Testis (tissue), 3 donors: ENCODE data around the gene NELL1. TPM values are rescaled to one million over a fixed set of nuclear protein-coding genes. Genes with fewer than 3 reads are reported as not detected.

Experiments
- DNase-seq: peaks from one replicate; pipeline ENCODE4 v3.0.0-alpha.2; 2019
- H3K27ac ChIP-seq, 2 donors: fragments of 200-600 bp; sonication (generic); one replicate each; pipeline ENCODE4 v1.5.1; 2019
- H3K27me3 ChIP-seq: fragments of 200-600 bp; sonication (generic); one replicate; pipeline ENCODE4 v1.5.1; 2019
- H3K36me3 ChIP-seq: fragments of 200-600 bp; sonication (generic); one replicate; pipeline ENCODE4 v1.5.1; 2017; ENCODE audit warnings: low read depth; ENCODE audit errors: missing control alignments
- H3K4me1 ChIP-seq: fragments of 200-600 bp; sonication (generic); one replicate; pipeline ENCODE4 v1.5.1; 2019
- H3K4me3 ChIP-seq, 2 donors: fragments of 200-600 bp; sonication (generic); one replicate each; pipeline ENCODE4 v1.5.1; 2017 to 2019
- H3K9me3 ChIP-seq: fragments of 200-600 bp; sonication (generic); one replicate; pipeline ENCODE4 v1.5.1; 2017
- POLR2A ChIP-seq: fragments of 450-650 bp; IDR thresholded peaks from one replicate; pipeline ENCODE4 v1.6.1; 2017; ENCODE audit warnings: antibody characterized with exemption, mild to moderate bottlenecking, moderate library complexity
- WGBS, 2 donors: methylation state at CpG; one replicate each; pipeline ENCODE4 v1.1.5; 2018; 5-methylcytosine and 5-hydroxymethylcytosine counted together
- intact Hi-C: fragments of 100-400 bp; cut with DNase I; formaldehyde crosslinking; loops from one replicate; pipeline ENCODE4 v1.15.1; 2023; ENCODE audit warnings: low total_unique reads
- polyA plus RNA-seq: library from polyadenylated mRNA; stranded (reverse); fragments of 350-450 nt; fragmentation: Illumina TruSeq; extraction: RNeasy Lipid Tissue Mini Kit (QIAGEN cat#74804); gene quantifications from one replicate; pipeline ENCODE4 v1.2.3, GENCODE V29; 2014; ENCODE audit warnings: low read depth, low replicate concordance; ENCODE audit not compliant: insufficient read depth
- total RNA-seq, 2 donors: library from RNA; depleted of rRNA; stranded (reverse); fragments of >200 nt; gene quantifications; one replicate each; pipeline ENCODE4 v1.2.3, GENCODE V29; 2016
- TF ChIP-seq, protein P1 (sequence below), 3 experiments: fragments of 450-650 bp in 2 of 3; fragments of 200-600 bp in 1 of 3; sonication (generic) in 1 of 3; IDR thresholded peaks; one replicate each; pipeline ENCODE4 v1.5.1; 2016 to 2019; ENCODE audit warnings: antibody characterized with exemption in 3 of 3, mild to moderate bottlenecking in 2 of 3, moderate library complexity in 1 of 3

NELL1 gene
- total and polyA plus RNA-seq, 3 donors from 2014 or later = 4.9 to 8.9 (median 7.0) TPM

DNA sequence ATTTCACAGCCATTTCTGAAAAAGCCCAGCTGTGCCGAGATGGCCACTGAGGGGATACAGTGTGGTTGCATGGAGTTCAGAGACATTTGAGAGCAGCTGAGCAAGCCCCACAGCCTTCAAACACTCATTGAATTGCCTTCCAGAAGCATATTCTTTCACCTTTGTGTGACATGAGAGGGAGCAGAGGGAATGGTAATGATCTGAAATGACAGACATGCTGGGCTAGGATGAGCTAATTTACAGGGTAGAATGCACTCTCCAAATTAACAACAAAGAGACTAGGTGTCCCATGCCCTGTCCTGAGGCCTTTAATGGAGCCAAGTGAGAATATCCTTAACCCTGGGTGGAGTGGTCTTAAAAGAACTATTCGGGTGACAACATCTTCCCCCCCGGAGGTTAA is 585.4 kb downstream of the NELL1 start:
- Histone ChIP-seq H3K36me3 (no peaks in the 10 kb centered on the region), H3K27me3 (no peaks in the 10 kb centered on the region), H3K9me3 (no peaks in the 10 kb centered on the region), H3K27ac (no peak overlapping the region), H3K4me3 (no peak overlapping the region), H3K4me1 (no peaks in the 10 kb centered on the region)
- WGBS, 2 donors = 53 to 55% methylated on average over 3 of the region's 3 CpGs
- DNase-seq = no peak
- TF ChIP-seq, protein P1, sequence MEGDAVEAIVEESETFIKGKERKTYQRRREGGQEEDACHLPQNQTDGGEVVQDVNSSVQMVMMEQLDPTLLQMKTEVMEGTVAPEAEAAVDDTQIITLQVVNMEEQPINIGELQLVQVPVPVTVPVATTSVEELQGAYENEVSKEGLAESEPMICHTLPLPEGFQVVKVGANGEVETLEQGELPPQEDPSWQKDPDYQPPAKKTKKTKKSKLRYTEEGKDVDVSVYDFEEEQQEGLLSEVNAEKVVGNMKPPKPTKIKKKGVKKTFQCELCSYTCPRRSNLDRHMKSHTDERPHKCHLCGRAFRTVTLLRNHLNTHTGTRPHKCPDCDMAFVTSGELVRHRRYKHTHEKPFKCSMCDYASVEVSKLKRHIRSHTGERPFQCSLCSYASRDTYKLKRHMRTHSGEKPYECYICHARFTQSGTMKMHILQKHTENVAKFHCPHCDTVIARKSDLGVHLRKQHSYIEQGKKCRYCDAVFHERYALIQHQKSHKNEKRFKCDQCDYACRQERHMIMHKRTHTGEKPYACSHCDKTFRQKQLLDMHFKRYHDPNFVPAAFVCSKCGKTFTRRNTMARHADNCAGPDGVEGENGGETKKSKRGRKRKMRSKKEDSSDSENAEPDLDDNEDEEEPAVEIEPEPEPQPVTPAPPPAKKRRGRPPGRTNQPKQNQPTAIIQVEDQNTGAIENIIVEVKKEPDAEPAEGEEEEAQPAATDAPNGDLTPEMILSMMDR (IDR thresholded peaks at IDR 0.05) = no peak
- TF ChIP-seq POLR2A = no peak
- intact Hi-C loops = no loop called here

DNA sequence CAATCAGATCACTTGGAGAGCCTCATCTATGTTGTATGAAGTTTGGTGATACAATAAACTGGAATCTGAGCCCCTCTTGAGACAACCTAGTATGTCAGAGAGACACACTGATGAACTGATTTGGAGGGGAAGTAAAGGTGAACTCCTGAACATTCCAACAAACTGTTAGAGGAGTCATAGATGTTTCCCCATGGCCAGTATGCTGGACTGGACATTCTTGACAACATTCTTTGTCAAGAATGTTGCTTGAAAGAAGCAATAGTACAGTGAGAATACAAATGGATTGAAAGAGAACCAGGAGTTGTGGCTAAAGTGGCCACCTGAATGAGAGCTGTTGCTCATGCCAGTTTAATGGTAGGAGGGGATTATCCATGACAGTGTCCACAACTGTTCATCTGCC is 588.1 kb downstream of the NELL1 start:
- Histone ChIP-seq H3K27ac (no peak overlapping the region), H3K27me3 (no peaks in the 10 kb centered on the region), H3K9me3 (no peaks in the 10 kb centered on the region), H3K4me1 (no peaks in the 10 kb centered on the region), H3K4me3 (no peak overlapping the region), H3K36me3 (no peaks in the 10 kb centered on the region)
- DNase-seq = no peak
- TF ChIP-seq, protein P1 (IDR thresholded peaks at IDR 0.05) = no peak
- TF ChIP-seq POLR2A = no peak
- intact Hi-C loops = no loop called here

DNA sequence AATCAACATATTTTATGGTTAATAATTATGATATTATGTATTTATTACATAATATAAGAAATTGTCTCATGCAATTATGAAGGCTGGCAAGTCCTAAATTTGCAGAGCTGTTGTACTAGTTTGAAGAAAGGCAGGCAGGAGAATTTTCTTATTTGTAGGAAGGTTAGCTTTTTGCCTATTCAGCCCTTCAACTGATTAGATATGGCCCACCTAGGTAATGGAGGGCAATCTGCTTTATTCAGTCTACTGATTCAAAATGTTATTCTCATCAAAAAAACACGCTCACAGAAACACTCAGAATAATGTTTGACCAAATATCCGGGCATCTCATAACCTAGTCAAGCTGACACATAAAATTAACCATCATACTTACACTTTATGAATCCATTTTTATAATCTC is 589.0 kb downstream of the NELL1 start:
- no peak overlapping the region for H3K4me3 ChIP-seq
- H3K27ac ChIP-seq = no peak overlapping the region
- TF ChIP-seq, protein P1 (IDR thresholded peaks at IDR 0.05) = no peak
- no peak for TF ChIP-seq POLR2A
- no peaks in the 10 kb centered on the region for H3K4me1 ChIP-seq
- WGBS, 2 donors = 80 to 90% methylated on average over 2 of the region's 2 CpGs
- DNase-seq = no peak
- no peaks in the 10 kb centered on the region for H3K9me3 ChIP-seq
- H3K27me3 ChIP-seq = no peaks in the 10 kb centered on the region
- intact Hi-C loops = no loop called here
- no peaks in the 10 kb centered on the region for H3K36me3 ChIP-seq

DNA sequence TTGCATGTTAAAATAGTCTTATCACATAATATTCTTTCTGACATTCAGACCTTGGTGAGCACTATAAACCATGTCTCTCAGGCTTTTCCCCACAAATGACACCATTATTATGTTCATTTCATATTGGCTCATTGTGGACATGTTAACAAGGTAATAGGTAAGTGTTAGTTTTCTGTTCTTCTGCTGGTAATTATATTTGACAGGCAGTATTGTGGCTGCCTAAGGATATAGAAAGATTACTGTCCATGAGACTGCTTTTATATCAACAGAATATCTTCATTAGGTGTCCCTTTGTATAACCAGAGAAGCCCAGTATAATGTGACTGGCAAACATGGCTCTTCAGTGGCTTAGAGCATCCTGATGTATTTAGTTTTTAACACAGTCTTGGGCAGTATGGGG is 590.7 kb downstream of the NELL1 start:
- no peak overlapping the region for H3K4me3 ChIP-seq
- H3K9me3 ChIP-seq = no peaks in the 10 kb centered on the region
- no peaks in the 10 kb centered on the region for H3K4me1 ChIP-seq
- no peak overlapping the region for H3K27ac ChIP-seq
- H3K27me3 ChIP-seq = no peaks in the 10 kb centered on the region
- no peak for DNase-seq
- intact Hi-C loops = no loop called here
- H3K36me3 ChIP-seq = no peaks in the 10 kb centered on the region
- TF ChIP-seq, protein P1 (IDR thresholded peaks at IDR 0.05) = no peak
- no peak for TF ChIP-seq POLR2A

DNA sequence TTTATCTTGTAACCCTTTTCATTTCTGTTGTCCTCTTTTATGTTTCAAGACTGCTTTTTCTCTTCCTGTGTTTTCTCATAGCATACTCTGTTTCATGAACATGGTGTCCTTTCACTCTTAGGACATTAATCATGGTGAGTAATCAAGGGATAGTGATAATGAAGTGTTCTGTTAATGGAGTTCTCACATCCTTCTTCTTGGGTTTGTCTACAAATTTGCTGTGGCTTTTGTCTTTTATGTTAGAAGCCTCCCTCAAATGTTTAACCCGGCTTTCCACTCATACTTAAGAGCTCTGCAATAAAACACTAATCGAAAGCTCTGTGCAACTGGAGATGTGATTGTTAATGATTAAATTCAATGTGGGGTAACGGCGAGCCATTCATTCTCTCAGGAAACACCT is 593.6 kb downstream of the NELL1 start:
- Histone ChIP-seq H3K27ac (no peak overlapping the region), H3K36me3 (no peaks in the 10 kb centered on the region), H3K4me3 (no peak overlapping the region), H3K4me1 (no peaks in the 10 kb centered on the region), H3K9me3 (no peaks in the 10 kb centered on the region), H3K27me3 (no peaks in the 10 kb centered on the region)
- WGBS, 2 donors = 76 to 84% methylated on average over 4 of the region's 4 CpGs
- no peak for TF ChIP-seq POLR2A
- TF ChIP-seq, protein P1 (IDR thresholded peaks at IDR 0.05) = no peak
- DNase-seq = no peak
- intact Hi-C loops = no loop called here
